OCI-LY1 (cell line): Measurements from ENCODE around the gene MAPKBP1.

Experiments used
- H2AFZ ChIP-seq: fragments of 200-600 bp; sonication (generic), shearing (Covaris generic); 2 replicates; pipeline ENCODE4 v1.6.0; 2014; ENCODE audit warnings: antibody characterized with exemption, mild to moderate bottlenecking, low read length
- H3F3A ChIP-seq: fragments of 200-600 bp; sonication (generic), shearing (Covaris generic); 2 replicates; pipeline ENCODE4 v1.6.0; 2014; ENCODE audit warnings: mild to moderate bottlenecking, antibody characterized with exemption, low read length, moderate library complexity; ENCODE audit not compliant: insufficient read depth
- H3K27ac ChIP-seq: fragments of 200-600 bp; sonication (generic); 2 replicates; pipeline ENCODE4 v1.5.1; 2014; ENCODE audit warnings: low read length, mixed run types, mild to moderate bottlenecking, low read depth; ENCODE audit not compliant: poor library complexity, severe bottlenecking
- H3K27me3 ChIP-seq: fragments of 200-600 bp; sonication (generic); 2 replicates; pipeline ENCODE4 v1.6.0; 2014; ENCODE audit warnings: antibody characterized with exemption, mild to moderate bottlenecking, low read length, moderate library complexity; ENCODE audit not compliant: insufficient read depth
- H3K36me3 ChIP-seq: fragments of 200-600 bp; sonication (generic); 2 replicates; pipeline ENCODE4 v1.6.1; 2014; ENCODE audit warnings: mild to moderate bottlenecking, antibody characterized with exemption, low read length, moderate library complexity, mixed read lengths; ENCODE audit not compliant: insufficient read depth
- H3K4me1 ChIP-seq: fragments of 200-600 bp; sonication (generic); 2 replicates; pipeline ENCODE4 v1.5.1; 2014; ENCODE audit warnings: mild to moderate bottlenecking, low read length, moderate library complexity; ENCODE audit not compliant: insufficient read depth, severe bottlenecking
- H3K4me2 ChIP-seq: fragments of 200-600 bp; sonication (generic), shearing (Covaris generic); 2 replicates; pipeline ENCODE4 v1.6.1; 2014; ENCODE audit warnings: low read length
- H3K4me3 ChIP-seq: fragments of 200-600 bp; sonication (generic); 2 replicates; pipeline ENCODE4 v1.5.1; 2014; ENCODE audit warnings: low read length, low read depth, mild to moderate bottlenecking, mixed read lengths; ENCODE audit not compliant: poor library complexity, severe bottlenecking
- H3K79me2 ChIP-seq: fragments of 200-600 bp; shearing (Covaris generic); 2 replicates; pipeline ENCODE4 v1.6.1; 2016; ENCODE audit warnings: mixed run types, low read length, mixed read lengths; ENCODE audit not compliant: insufficient read depth
- H3K9ac ChIP-seq: fragments of 200-600 bp; sonication (generic), shearing (Covaris generic); 2 replicates; pipeline ENCODE4 v1.6.1; 2014; ENCODE audit warnings: mild to moderate bottlenecking, low read length, mixed read lengths
- H3K9me2 ChIP-seq: fragments of 200-600 bp; sonication (generic), shearing (Covaris generic); 2 replicates; pipeline ENCODE4 v1.6.1; 2014; ENCODE audit warnings: low read depth, mild to moderate bottlenecking, low read length, mixed read lengths
- H3K9me3 ChIP-seq: fragments of 200-600 bp; shearing (Covaris generic); 2 replicates; pipeline ENCODE4 v1.6.1; 2014; ENCODE audit warnings: low read length, mixed read lengths
- H4K20me1 ChIP-seq: fragments of 200-600 bp; sonication (generic), shearing (Covaris generic); 2 replicates; pipeline ENCODE4 v1.6.0; 2016; ENCODE audit warnings: mild to moderate bottlenecking, low read length; ENCODE audit not compliant: insufficient read depth
- CTCF ChIP-seq: fragments of 200-600 bp; sonication (generic), shearing (Covaris generic); IDR thresholded peaks from 2 replicates; pipeline ENCODE4 v1.5.1; 2017; ENCODE audit warnings: mild to moderate bottlenecking, antibody characterized with exemption, low read length, moderate library complexity, mixed read lengths
- EZH2 ChIP-seq: fragments of 200-600 bp; sonication (generic), shearing (Covaris generic); IDR thresholded peaks from 2 replicates; pipeline ENCODE4 v1.8.0; 2017; ENCODE audit warnings: borderline replicate concordance, mixed run types, mild to moderate bottlenecking, antibody characterized with exemption, low read length, moderate library complexity, mixed read lengths

The MAPKBP1 gene

GRCh38 chr15:41847981-41848380 lies 73.7 kb downstream of the MAPKBP1 start:
- H3K9me3 ChIP-seq = no peaks in the 10 kb centered on the region
- H3K36me3 ChIP-seq = peaks cover 7% of the 10 kb centered on the region
- no peaks in the 10 kb centered on the region for H3F3A ChIP-seq
- no peak overlapping the region for H3K4me3 ChIP-seq
- H3K4me1 ChIP-seq = no peaks in the 10 kb centered on the region
- no peak overlapping the region for H2AFZ ChIP-seq
- no peak for TF ChIP-seq EZH2
- TF ChIP-seq CTCF = no peak
- H4K20me1 ChIP-seq = no peaks in the 10 kb centered on the region
- no peak overlapping the region for H3K4me2 ChIP-seq
- no peaks in the 10 kb centered on the region for H3K9me2 ChIP-seq
- H3K79me2 ChIP-seq = no peaks in the 10 kb centered on the region
- H3K27me3 ChIP-seq = no peaks in the 10 kb centered on the region
- H3K9ac ChIP-seq = no peak overlapping the region
- no peak overlapping the region for H3K27ac ChIP-seq

- TF ChIP-seq CTCF (no peak), EZH2 (no peak)
These were observed 74.3 kb downstream of the MAPKBP1 start for GRCh38 chr15:41848631-41849030.

GRCh38 chr15:41849204-41849603 lies 74.9 kb downstream of the MAPKBP1 start:
- Histone ChIP-seq H2AFZ (no peak overlapping the region), H3K9ac (no peak overlapping the region), H3K36me3 (peaks cover 7% of the 10 kb centered on the region), H3K27ac (no peak overlapping the region), H3F3A (no peaks in the 10 kb centered on the region), H4K20me1 (no peaks in the 10 kb centered on the region), H3K79me2 (no peaks in the 10 kb centered on the region), H3K4me3 (no peak overlapping the region), H3K4me2 (no peak overlapping the region), H3K4me1 (no peaks in the 10 kb centered on the region), H3K9me2 (no peaks in the 10 kb centered on the region), H3K9me3 (no peaks in the 10 kb centered on the region), H3K27me3 (0 out of 2 replicates have a peak, but pooled peaks cover 6% of the 10 kb centered on the region)
- TF ChIP-seq CTCF (no peak), EZH2 (no peak)

More at GRCh38 chr15:41848631-41849030, 74.3 kb downstream of the MAPKBP1 start:
- Histone ChIP-seq H3K79me2 (no peaks in the 10 kb centered on the region), H2AFZ (no peak overlapping the region), H3K9ac (no peak overlapping the region), H3K36me3 (peaks cover 7% of the 10 kb centered on the region), H3F3A (no peaks in the 10 kb centered on the region), H3K27ac (no peak overlapping the region), H3K9me3 (no peaks in the 10 kb centered on the region), H3K9me2 (no peaks in the 10 kb centered on the region), H3K4me3 (no peak overlapping the region), H4K20me1 (no peaks in the 10 kb centered on the region), H3K4me2 (no peak overlapping the region), H3K27me3 (0 out of 2 replicates have a peak, but pooled peaks cover 6% of the 10 kb centered on the region), H3K4me1 (no peaks in the 10 kb centered on the region)
